SK-N-MC (cell line): ENCODE measurements around the gene CALR.
"Not testable (repeated sequence)": the region's sequence is repeated elsewhere in the genome, so short reads cannot be mapped to it uniquely, and the experiment has no call there.

ENCODE experiments used
- DNase-seq: peaks from one replicate; pipeline ENCODE4 v3.0.0-alpha.2; 2011; ENCODE audit warnings: low read depth, low spot score
- H3K27ac ChIP-seq: fragments of 200-600 bp; sonication (generic); 2 replicates; pipeline ENCODE4 v1.5.1; 2016; ENCODE audit warnings: mixed run types
- H3K36me3 ChIP-seq: fragments of 200-600 bp; sonication (generic); 2 replicates; pipeline ENCODE4 v1.6.1; 2017; ENCODE audit warnings: antibody characterized with exemption, low read length, mixed read lengths; ENCODE audit not compliant: insufficient read depth
- H3K4me3 ChIP-seq: fragments of 200-600 bp; sonication (generic); 2 replicates; pipeline ENCODE4 v1.5.1; 2016
- H3K9ac ChIP-seq: fragments of 200-600 bp; sonication (generic); 2 replicates; pipeline ENCODE4 v1.8.0; 2017; ENCODE audit warnings: mixed run types, mixed read lengths; ENCODE audit not compliant: insufficient read length
- H3K9me3 ChIP-seq: fragments of 200-600 bp; sonication (generic); 2 replicates; pipeline ENCODE4 v1.6.1; 2017; ENCODE audit warnings: low read depth, mild to moderate bottlenecking, antibody characterized with exemption, low read length, moderate library complexity, mixed read lengths
- EZH2 ChIP-seq: fragments of 200-600 bp; sonication (generic); IDR thresholded peaks from one replicate; pipeline ENCODE4 v1.6.1; 2017; ENCODE audit warnings: antibody characterized with exemption
- FOXP2 ChIP-seq: optimal IDR thresholded peaks from 2 replicates; pipeline ENCODE3; 2011; ENCODE audit warnings: mild to moderate bottlenecking, moderate library complexity; ENCODE audit not compliant: insufficient read depth; ENCODE audit errors: extremely low read length, control extremely low read depth
- POLR2AphosphoS5 ChIP-seq: IDR thresholded peaks from 2 replicates; pipeline ENCODE4 v1.6.1; 2012; ENCODE audit warnings: mild to moderate bottlenecking, low read depth, low read length, borderline replicate concordance

Gene CALR

DNA sequence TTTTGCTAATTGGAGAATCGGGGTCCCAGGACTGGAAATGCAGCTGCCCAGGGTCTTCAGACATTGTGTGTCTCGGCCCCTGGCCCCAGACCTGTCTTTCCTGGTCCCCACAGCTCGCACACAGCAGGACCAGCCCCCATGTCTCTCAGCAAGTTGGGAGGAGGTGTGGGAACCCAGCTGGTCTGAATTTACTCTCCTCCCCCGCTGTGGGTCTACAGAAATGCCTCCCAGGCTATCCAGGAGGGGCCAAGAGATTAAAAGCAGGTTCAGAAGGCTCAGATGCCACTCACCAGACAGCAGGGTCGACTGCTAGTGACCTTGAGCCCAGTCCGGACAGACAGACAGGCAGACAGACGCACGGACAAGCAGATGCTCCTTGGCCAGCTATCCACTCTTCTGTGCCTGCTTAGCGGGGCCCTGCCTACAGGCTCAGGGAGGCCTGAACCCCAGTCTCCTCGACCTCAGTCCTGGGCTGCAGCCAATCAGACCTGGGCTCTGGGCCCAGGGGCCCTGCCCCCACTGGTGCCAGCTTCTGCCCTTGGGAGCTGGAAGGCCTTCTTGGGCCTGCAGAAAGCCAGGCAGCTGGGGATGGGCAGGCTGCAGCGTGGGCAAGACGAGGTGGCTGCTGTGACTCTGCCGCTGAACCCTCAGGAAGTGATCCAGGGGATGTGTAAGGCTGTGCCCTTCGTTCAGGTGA is 31.0 kb downstream of the CALR start, which contains the start of gene DAND5:
DAND5 (plus strand) TSS at position 285 of the 697 bp plus-strand sequence; CDS start at position 370, 85 bp downstream.
- no peak within 1 kb of the TSS for H3K27ac ChIP-seq
- no peak for DNase-seq
- H3K36me3 ChIP-seq, result no peaks in the 10 kb centered on the region
- H3K4me3 ChIP-seq, result no peak within 1 kb of the TSS
- no peak within 1 kb of the TSS for H3K9ac ChIP-seq
- H3K9me3 ChIP-seq, result no peaks in the 10 kb centered on the region
- TF ChIP-seq POLR2AphosphoS5, result no peak
- TF ChIP-seq FOXP2, result no peak

DNA sequence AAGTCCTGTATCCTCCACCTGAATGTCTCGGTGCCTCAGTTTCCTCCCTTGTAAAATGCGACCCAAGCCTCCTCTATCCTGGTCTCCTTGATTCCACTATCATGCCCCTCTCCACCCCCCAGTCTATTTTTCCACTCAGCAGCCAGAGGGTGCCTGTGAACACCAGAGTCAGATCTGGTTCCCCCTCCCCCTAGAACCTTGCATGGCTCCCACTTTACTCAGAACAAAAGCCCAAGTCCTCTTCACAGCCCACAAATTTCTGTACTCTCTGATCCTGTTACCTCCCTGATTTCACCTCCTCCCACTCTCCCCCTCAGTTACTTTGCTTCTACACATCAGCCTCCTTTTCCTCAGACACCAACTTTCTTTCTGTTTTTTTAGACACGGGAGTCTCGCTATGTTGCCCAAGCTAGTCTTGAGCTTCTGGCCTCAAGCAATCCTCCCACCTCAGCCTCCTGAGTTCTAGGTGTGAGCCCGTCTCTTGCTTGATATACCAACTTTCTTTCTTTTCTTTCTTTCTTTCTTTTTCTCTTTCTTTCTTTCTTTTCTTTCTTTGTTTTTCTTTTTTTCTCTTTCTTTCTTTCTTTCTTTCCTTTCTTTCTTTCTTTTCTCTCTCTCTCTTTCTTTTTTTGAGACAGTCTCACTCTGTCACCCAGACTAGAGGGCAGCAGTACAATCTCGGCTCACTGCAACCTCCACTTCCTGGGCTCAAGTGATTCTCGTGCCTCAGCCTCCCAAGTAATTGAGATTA is 31.8 kb downstream of the CALR start:
- Histone ChIP-seq H3K9ac (no peak overlapping the region), H3K9me3 (no peaks in the 10 kb centered on the region), H3K27ac (no peak overlapping the region), H3K36me3 (no peaks in the 10 kb centered on the region), H3K4me3 (no peak overlapping the region)
- no peak for DNase-seq
- no peak for TF ChIP-seq FOXP2
- no peak for TF ChIP-seq POLR2AphosphoS5
- no peak for TF ChIP-seq EZH2

DNA sequence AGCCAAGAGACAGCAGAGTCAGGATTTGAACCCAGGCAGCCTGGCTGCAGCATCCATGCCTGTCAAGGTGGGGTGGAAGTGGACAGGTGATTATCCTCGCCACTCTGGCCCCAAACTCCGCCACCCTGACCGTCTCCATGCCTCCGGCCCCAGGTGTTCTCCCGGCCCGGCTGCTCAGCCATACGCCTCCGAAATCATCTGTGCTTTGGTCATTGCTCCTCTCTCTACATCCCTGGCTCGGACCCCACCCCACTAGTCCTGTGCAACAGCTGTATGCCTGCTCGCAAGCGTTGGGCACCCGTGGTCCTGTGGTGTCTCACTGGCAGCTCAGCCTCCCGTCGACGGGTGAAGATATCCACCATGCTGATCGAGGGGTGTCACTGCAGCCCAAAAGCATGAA is 34.8 kb downstream of the CALR start:
- H3K9ac ChIP-seq, result no peak overlapping the region

DNA sequence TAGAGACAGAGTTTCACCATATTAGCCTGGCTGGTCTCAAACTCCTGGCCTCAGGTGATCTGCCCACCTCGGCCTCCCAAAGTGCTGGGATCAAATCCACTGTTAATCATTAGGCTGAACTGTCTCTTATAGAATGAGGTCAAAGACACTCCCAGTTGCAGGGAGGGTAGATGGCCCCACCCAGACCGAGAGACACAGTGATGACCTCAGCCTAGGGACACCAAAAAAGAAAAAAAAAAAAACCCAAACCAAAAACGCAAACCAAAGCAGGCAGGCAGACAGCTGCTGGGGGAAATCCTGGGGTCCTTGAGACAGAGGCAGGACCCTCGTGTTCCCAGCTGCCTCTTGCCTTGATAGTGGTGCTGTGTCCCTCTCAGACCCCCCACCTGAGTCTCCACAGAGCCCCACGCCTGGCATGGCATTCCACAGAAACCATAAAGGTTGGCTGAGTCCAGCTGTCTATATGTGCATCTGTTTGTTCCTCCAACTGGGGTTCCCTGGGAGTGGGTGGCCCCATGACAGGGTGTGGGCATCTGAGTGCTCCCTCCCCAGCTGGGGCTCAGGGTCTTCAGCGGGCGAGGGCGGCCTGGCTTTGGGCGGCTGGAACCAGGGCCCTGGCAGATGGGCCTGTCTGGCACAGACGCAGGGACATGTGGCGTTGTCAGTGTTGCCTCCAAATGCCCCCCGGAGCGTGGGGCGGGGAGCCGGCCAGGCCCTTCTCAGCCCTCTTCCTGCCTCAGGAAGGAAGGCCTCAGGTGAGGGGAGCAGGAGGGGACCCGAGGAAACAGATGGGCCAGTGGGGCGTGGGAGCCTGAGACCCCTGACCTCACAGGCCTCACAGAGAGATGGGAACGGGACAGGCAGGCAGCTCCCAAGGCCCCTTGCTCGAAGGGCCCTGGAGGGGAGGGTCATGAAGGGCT is 36.2 kb downstream of the CALR start:
- TF ChIP-seq POLR2AphosphoS5 (no peak), FOXP2 (no peak), EZH2 (no peak)
- Histone ChIP-seq H3K27ac (no peak overlapping the region), H3K36me3 (no peaks in the 10 kb centered on the region), H3K9me3 (no peaks in the 10 kb centered on the region), H3K4me3 (no peak overlapping the region), H3K9ac (no peak overlapping the region)
- no peak for DNase-seq

More for the DNA sequence above, 34.8 kb downstream of the CALR start:
- no peaks in the 10 kb centered on the region for H3K9me3 ChIP-seq
- DNase-seq, result no peak
- H3K36me3 ChIP-seq, result no peaks in the 10 kb centered on the region
- TF ChIP-seq EZH2 (no peak), FOXP2 (no peak), POLR2AphosphoS5 (no peak)
- H3K4me3 ChIP-seq, result no peak overlapping the region
- H3K27ac ChIP-seq, result no peak overlapping the region

DNA sequence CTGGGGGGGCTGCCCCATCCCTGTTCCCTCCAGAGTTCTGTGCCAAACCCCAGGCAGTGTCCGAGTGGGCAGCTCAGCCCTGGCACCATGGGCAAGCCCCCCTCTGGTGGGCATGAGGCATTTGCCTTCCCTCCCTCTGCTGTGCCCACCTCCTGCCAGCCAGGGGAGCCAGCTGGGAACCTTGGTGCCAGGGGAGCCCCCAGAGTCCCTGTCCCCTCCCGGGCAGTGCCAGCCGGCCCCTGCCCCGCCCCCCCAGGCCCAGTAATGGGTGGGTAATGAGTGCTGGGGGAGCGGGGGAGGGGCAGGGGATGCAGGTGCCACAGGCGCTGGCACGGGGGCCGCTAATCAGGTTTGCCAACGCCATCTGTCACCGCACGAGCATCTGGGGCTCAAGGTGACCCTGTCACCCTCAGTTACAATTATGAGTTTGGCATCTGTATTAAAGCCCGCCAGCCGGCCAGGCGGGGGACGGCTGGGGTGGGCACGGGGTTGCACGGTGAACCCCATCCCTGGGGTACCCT is 36.9 kb downstream of the CALR start:
- no peak overlapping the region for H3K27ac ChIP-seq
- no peaks in the 10 kb centered on the region for H3K9me3 ChIP-seq
- DNase-seq, result no peak
- TF ChIP-seq EZH2, result no peak
- TF ChIP-seq POLR2AphosphoS5, result no peak
- no peak for TF ChIP-seq FOXP2
- no peak overlapping the region for H3K9ac ChIP-seq
- no peak overlapping the region for H3K4me3 ChIP-seq
- no peaks in the 10 kb centered on the region for H3K36me3 ChIP-seq

DNA sequence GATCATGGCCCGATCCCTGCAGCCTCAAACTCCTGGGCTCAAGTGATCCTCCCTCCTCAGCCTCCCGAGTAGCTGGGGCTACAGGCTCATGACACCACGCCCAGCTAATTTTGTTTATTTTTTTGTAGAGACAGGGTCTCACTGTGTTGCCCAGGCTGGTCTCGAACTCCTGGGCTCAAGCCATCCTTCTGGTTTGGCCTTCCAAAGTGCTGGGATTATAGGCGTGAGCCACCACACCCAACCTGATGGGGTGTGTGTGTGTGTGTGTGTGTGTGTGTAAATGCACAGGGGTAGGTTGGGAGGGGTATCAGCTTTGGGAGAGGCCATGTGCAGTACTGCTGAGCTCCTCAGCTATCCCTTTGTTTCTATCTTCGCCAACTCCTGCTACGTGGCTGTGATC is 37.7 kb downstream of the CALR start:
- H3K36me3 ChIP-seq, DNase-seq, H3K4me3 ChIP-seq, H3K9ac ChIP-seq, H3K27ac ChIP-seq, H3K9me3 ChIP-seq: not testable (repeated sequence)

DNA sequence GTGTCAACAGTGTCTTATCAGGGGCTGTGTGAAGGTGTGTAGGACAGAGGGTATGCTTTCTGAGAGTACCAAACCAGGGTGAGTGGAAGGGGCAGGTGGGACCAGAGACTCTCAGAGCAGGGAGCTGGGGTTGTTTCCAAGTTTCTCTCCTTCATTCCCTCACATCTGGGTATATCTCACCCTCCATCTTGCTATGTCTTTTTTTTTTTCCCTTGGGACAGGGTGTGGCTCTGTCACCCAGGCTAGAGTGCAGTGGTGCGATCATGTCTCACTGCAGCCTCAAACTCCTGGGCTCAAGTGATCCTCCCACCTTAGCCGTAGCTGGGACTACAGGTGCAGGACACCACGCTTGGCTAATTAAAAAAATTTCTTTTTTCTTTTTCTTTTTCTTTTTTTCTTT is 41.6 kb downstream of the CALR start:
- no peaks in the 10 kb centered on the region for H3K36me3 ChIP-seq
- H3K9me3 ChIP-seq, result no peaks in the 10 kb centered on the region
- TF ChIP-seq EZH2 (no peak), FOXP2 (no peak), POLR2AphosphoS5 (no peak)
- H3K27ac ChIP-seq, result no peak overlapping the region
- no peak for DNase-seq
- H3K4me3 ChIP-seq, result no peak overlapping the region
- H3K9ac ChIP-seq, result no peak overlapping the region

DNA sequence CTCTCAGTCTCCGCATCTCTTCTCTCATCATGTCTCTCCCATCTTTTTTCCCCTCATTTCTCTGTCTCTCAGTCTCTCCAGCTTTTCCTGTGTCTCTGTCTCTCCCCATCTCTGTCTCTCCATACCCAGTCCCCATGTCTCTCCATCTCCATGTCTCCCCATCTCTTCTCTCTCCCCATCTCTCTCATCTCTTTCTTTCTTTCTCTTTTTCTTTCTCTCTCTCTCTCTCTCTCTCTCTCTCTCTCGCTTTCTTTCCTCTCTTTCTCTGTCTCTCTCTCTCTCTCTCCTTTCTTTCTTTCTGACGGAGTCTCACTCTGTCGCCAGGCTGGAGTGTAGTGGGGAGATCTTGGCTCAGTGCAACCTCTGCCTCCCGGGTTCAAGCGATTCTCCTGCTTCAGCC is 44.2 kb downstream of the CALR start:
- TF ChIP-seq FOXP2 (no peak), POLR2AphosphoS5 (no peak), EZH2 (no peak)
- Histone ChIP-seq H3K27ac (no peak overlapping the region), H3K36me3 (no peaks in the 10 kb centered on the region), H3K9ac (no peak overlapping the region), H3K4me3 (no peak overlapping the region), H3K9me3 (no peaks in the 10 kb centered on the region)
- DNase-seq, result no peak
